ENCODE data around the gene MAGEB2. TPM values are rescaled to one million over a fixed set of nuclear protein-coding genes. Genes with fewer than 3 reads are reported as not detected.

Gene MAGEB2
- total RNA-seq, 6 experiments from 2014 or later: not detected

DNA sequence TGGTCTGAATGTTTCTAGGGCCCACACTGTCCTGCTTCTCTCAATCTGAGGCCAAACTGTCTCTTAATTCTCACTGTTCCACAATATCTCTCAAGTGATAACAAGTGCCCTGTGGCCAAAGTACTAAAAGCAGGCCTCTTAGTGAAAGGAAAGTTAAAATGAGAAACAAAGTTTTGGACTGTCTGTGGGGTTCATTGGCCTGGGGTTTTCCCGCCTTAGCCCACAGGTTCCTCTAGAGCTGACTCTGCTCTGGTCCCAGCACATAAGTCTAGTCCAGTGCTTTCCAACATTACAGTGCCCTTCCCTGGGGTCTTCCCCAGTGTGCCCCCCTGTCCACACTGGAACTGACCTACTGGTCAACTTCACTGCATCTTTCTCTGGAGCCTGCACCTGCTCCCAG lies 37.9 kb downstream of the MAGEB2 start:
- Mint-ChIP-seq H3K27me3 (ENCODE audit: insufficient read depth) (peaks cover 4% of the 10 kb centered on the region), H3K4me3 (no peak overlapping the region), H3K4me1 (ENCODE audit: low read depth) (no peaks in the 10 kb centered on the region), H3K36me3 (ENCODE audit: low read depth) (no peaks in the 10 kb centered on the region), H3K27ac (no peak overlapping the region), H3K9me3 (peaks cover 5% of the 10 kb centered on the region; the same call in 1 of the 2 replicates)
- DNase-seq: no peak
- TF ChIP-seq, protein P1, sequence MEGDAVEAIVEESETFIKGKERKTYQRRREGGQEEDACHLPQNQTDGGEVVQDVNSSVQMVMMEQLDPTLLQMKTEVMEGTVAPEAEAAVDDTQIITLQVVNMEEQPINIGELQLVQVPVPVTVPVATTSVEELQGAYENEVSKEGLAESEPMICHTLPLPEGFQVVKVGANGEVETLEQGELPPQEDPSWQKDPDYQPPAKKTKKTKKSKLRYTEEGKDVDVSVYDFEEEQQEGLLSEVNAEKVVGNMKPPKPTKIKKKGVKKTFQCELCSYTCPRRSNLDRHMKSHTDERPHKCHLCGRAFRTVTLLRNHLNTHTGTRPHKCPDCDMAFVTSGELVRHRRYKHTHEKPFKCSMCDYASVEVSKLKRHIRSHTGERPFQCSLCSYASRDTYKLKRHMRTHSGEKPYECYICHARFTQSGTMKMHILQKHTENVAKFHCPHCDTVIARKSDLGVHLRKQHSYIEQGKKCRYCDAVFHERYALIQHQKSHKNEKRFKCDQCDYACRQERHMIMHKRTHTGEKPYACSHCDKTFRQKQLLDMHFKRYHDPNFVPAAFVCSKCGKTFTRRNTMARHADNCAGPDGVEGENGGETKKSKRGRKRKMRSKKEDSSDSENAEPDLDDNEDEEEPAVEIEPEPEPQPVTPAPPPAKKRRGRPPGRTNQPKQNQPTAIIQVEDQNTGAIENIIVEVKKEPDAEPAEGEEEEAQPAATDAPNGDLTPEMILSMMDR (IDR thresholded peaks at IDR 0.05): no peak

DNA sequence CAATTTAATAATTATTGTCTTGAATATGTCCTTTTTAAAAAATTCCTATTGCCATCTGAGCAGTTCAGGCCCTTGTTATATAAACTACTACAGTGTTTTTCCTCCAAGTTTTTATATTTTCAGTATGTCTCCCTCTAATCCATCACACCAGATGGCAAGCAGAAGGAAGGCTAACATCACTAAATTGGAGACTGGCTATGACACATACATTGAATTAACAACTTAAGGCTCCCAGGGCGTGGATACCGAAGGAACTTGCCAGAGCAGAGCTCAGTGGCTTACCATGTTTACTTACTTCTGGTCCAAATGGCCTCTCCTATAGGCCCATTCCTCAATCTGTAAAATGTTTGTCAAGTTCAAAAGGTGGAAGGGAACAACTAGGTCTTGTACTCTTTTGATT lies 44.6 kb downstream of the MAGEB2 start:
- no peak for DNase-seq
- peaks cover 5% of the 10 kb centered on the region; the same call in 1 of the 2 replicates for H3K9me3 Mint-ChIP-seq
- H3K4me3 Mint-ChIP-seq: no peak overlapping the region
- H3K36me3 Mint-ChIP-seq (ENCODE audit: low read depth): no peaks in the 10 kb centered on the region
- no peak overlapping the region for H3K27ac Mint-ChIP-seq
- H3K27me3 Mint-ChIP-seq (ENCODE audit: insufficient read depth): peaks cover 2% of the 10 kb centered on the region; the same call in 1 of the 2 replicates
- TF ChIP-seq, protein P1 (IDR thresholded peaks at IDR 0.05): no peak
- no peaks in the 10 kb centered on the region for H3K4me1 Mint-ChIP-seq (ENCODE audit: low read depth)

DNA sequence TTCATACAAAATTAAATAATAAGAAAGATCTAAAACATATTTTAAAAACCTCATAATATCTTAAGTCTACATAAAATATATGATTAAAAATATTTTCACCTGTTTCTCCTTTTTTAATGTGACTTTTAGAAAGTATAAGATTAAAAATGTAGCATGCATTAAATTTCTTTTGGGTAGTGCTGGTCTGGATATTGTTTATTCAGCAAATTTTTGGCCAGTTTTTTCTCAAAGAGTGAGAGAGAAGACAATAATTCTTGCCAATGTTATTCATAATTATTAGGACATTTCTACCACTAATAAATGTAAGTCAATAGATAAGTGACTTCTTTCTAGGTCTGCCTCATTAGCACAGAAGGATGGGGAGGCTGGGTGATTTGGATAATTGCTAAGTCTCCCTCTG lies 45.6 kb downstream of the MAGEB2 start:
- TF ChIP-seq, protein P1 (IDR thresholded peaks at IDR 0.05): no peak
- Mint-ChIP-seq H3K9me3 (no peaks in the 10 kb centered on the region), H3K36me3 (ENCODE audit: low read depth) (no peaks in the 10 kb centered on the region), H3K27me3 (ENCODE audit: insufficient read depth) (peaks cover 2% of the 10 kb centered on the region; the same call in 1 of the 2 replicates), H3K4me1 (ENCODE audit: low read depth) (no peaks in the 10 kb centered on the region), H3K4me3 (no peak overlapping the region), H3K27ac (no peak overlapping the region)
- no peak for DNase-seq

DNA sequence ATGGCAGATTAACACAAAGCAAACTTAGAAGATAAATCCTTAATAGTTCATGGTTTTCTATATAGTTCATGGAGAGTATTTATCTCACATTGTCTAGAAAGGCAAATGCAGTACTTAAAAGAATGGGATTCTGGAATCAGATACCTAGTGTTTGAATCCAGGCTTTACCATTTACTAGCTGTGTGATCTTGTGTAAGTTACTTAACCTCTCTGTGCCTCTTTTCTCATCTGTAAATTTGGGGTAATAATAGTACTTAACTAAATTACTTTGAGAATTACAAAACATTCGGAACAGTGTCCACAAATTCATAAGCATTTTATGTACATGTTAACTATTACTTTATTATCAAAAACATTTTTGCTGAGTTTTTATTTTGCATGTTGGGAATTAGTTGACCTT lies 47.4 kb downstream of the MAGEB2 start:
- TF ChIP-seq, protein P1 (IDR thresholded peaks at IDR 0.05): no peak
- Mint-ChIP-seq H3K27ac (no peak overlapping the region), H3K36me3 (ENCODE audit: low read depth) (no peaks in the 10 kb centered on the region), H3K9me3 (no peaks in the 10 kb centered on the region), H3K27me3 (ENCODE audit: insufficient read depth) (no peaks in the 10 kb centered on the region), H3K4me3 (no peak overlapping the region), H3K4me1 (ENCODE audit: low read depth) (no peaks in the 10 kb centered on the region)
- DNase-seq: no peak

Other genes with a start within 250 kb of the MAGEB2 start
- gene MAGEB3, start 15.1 kb downstream of the MAGEB2 start, total RNA-seq (2021; fragmentation: NEBNext Ultra II Directional; extraction: Animal tissue kit (Norgen Biotek cat#: 25700)): not detected
- gene MAGEB4, start 26.4 kb downstream of the MAGEB2 start, total RNA-seq (2021; fragmentation: NEBNext Ultra II Directional; extraction: Animal tissue kit (Norgen Biotek cat#: 25700)): not detected
- not detected for gene MAGEB1, start 31.6 kb downstream of the MAGEB2 start, total RNA-seq (2021; fragmentation: NEBNext Ultra II Directional; extraction: Animal tissue kit (Norgen Biotek cat#: 25700))
- gene NR0B1, start 93.8 kb downstream of the MAGEB2 start, total RNA-seq (2021; fragmentation: NEBNext Ultra II Directional; extraction: Animal tissue kit (Norgen Biotek cat#: 25700)): not detected